MM.1S (cell line): ENCODE data around the gene SPPL3.
"Not testable (repeated sequence)": the region's sequence is repeated elsewhere in the genome, so short reads cannot be mapped to it uniquely, and the experiment has no call there.

Experiments used
- DNase-seq: peaks from one replicate; pipeline ENCODE4 v3.0.0-alpha.2; 2015
- H2AFZ ChIP-seq: fragments of 300-600 bp; sonication (generic); 2 replicates; pipeline ENCODE4 v1.6.0; 2016; ENCODE audit warnings: antibody characterized with exemption, low read length
- H3F3A ChIP-seq: fragments of 300-600 bp; sonication (generic); 2 replicates; pipeline ENCODE4 v1.6.1; 2016; ENCODE audit warnings: mild to moderate bottlenecking, antibody characterized with exemption, low read length, moderate library complexity, mixed read lengths; ENCODE audit not compliant: insufficient read depth
- H3K27ac ChIP-seq: fragments of 300-600 bp; sonication (generic); 2 replicates; pipeline ENCODE4 v1.5.1; 2016; ENCODE audit warnings: mild to moderate bottlenecking, low read length
- H3K27me3 ChIP-seq: fragments of 300-600 bp; sonication (generic); replicated peaks from 2 replicates; pipeline ENCODE4 v1.6.0; 2016; ENCODE audit warnings: low read length; ENCODE audit not compliant: insufficient read depth
- H3K36me3 ChIP-seq: fragments of 300-600 bp; sonication (generic); replicated peaks from 2 replicates; pipeline ENCODE4 v1.6.1; 2016; ENCODE audit warnings: mild to moderate bottlenecking, low read length, mixed read lengths; ENCODE audit not compliant: insufficient read depth
- H3K4me1 ChIP-seq: fragments of 300-600 bp; sonication (generic); 2 replicates; pipeline ENCODE4 v1.6.1; 2016; ENCODE audit warnings: low read length, mixed read lengths
- H3K4me2 ChIP-seq: fragments of 300-600 bp; sonication (generic); 2 replicates; pipeline ENCODE4 v1.6.0; 2016; ENCODE audit warnings: low read depth, low read length
- H3K4me3 ChIP-seq: fragments of 300-600 bp; sonication (generic); 2 replicates; pipeline ENCODE4 v1.5.1; 2016; ENCODE audit warnings: low read length, mixed read lengths
- H3K79me2 ChIP-seq: fragments of 300-600 bp; sonication (generic); 2 replicates; pipeline ENCODE4 v1.6.1; 2016; ENCODE audit warnings: mixed run types, low read length, mixed read lengths
- H3K9ac ChIP-seq: fragments of 300-600 bp; sonication (generic); 2 replicates; pipeline ENCODE4 v1.6.1; 2016; ENCODE audit warnings: low read length, mixed read lengths
- H3K9me2 ChIP-seq: fragments of 300-600 bp; sonication (generic); replicated peaks from 2 replicates; pipeline ENCODE4 v1.6.1; 2016; ENCODE audit warnings: mild to moderate bottlenecking, low read length, mixed read lengths; ENCODE audit not compliant: insufficient read depth
- H3K9me3 ChIP-seq: fragments of 300-600 bp; sonication (generic); replicated peaks from 2 replicates; pipeline ENCODE4 v1.6.1; 2016; ENCODE audit warnings: mild to moderate bottlenecking, low read length, mixed read lengths; ENCODE audit not compliant: insufficient read depth
- H4K20me1 ChIP-seq: fragments of 300-600 bp; sonication (generic); 2 replicates; pipeline ENCODE4 v1.6.1; 2016; ENCODE audit warnings: mild to moderate bottlenecking, low read length, moderate library complexity, mixed read lengths; ENCODE audit not compliant: insufficient read depth
- EZH2 ChIP-seq: fragments of 300-600 bp; sonication (generic); optimal IDR thresholded peaks from 2 replicates; pipeline ENCODE3; 2017; ENCODE audit warnings: low read depth, mild to moderate bottlenecking, antibody characterized with exemption, low read length, mixed read lengths
- EZH2phosphoT487 ChIP-seq: fragments of 300-600 bp; sonication (generic); IDR thresholded peaks from 2 replicates; pipeline ENCODE4 v1.6.1; 2018; ENCODE audit warnings: antibody characterized with exemption, low read length
- TF ChIP-seq, protein P1 (sequence below): fragments of 300-600 bp; sonication (generic); IDR thresholded peaks from 2 replicates; pipeline ENCODE4 v1.5.1; 2016; ENCODE audit warnings: antibody characterized with exemption, low read length, mixed read lengths

Gene SPPL3, protein sequence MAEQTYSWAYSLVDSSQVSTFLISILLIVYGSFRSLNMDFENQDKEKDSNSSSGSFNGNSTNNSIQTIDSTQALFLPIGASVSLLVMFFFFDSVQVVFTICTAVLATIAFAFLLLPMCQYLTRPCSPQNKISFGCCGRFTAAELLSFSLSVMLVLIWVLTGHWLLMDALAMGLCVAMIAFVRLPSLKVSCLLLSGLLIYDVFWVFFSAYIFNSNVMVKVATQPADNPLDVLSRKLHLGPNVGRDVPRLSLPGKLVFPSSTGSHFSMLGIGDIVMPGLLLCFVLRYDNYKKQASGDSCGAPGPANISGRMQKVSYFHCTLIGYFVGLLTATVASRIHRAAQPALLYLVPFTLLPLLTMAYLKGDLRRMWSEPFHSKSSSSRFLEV

DNA sequence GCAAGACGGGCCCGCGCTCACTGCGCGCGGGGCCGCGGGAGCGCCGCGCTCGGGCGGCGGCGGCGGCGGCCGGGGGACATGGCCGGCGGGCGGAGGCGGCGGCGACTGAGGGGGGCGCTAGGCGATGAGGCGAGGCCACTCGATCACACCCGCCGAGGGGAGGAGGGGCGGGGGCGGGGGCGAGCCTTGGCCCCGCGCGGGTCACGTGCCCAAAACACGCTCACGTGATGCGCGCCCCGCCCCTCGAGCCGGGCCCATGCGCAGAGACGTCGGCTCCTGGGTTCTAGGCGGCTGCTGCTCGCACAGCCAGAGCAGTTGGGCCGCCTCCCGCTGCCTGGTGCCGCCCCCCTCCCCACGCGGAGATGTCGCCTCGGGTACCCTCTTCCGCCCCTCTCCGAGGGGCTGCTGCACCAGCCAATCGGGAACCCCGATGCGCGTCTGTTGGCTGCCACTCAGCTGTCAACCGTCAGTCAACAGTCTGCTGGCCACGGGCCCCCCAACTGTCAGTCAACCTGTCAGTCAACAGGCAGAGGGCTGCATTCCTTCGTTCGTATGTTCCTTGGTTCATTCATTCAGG, at the start of gene SPPL3:
Gene SPPL3, minus strand, starts transcription at position 162 of the 577 bp plus-strand sequence. CDS start 491 bp downstream, outside the sequence.
- peak within 1 kb of the TSS; percentile 73 for H3K4me2 ChIP-seq
- H2AFZ ChIP-seq, result peak within 1 kb of the TSS; percentile 78
- no peaks in the 10 kb centered on the region for H3K27me3 ChIP-seq
- H3K36me3 ChIP-seq, result no peaks in the 10 kb centered on the region
- H3K9ac ChIP-seq, result peak within 1 kb of the TSS; percentile 62
- H3K27ac ChIP-seq, result no peak within 1 kb of the TSS; the same call in 1 of the 2 replicates
- H3K9me2 ChIP-seq, result no peaks in the 10 kb centered on the region
- peaks cover 43% of the 10 kb centered on the region for H3K79me2 ChIP-seq
- TF ChIP-seq EZH2, result no peak
- TF ChIP-seq, protein P1, sequence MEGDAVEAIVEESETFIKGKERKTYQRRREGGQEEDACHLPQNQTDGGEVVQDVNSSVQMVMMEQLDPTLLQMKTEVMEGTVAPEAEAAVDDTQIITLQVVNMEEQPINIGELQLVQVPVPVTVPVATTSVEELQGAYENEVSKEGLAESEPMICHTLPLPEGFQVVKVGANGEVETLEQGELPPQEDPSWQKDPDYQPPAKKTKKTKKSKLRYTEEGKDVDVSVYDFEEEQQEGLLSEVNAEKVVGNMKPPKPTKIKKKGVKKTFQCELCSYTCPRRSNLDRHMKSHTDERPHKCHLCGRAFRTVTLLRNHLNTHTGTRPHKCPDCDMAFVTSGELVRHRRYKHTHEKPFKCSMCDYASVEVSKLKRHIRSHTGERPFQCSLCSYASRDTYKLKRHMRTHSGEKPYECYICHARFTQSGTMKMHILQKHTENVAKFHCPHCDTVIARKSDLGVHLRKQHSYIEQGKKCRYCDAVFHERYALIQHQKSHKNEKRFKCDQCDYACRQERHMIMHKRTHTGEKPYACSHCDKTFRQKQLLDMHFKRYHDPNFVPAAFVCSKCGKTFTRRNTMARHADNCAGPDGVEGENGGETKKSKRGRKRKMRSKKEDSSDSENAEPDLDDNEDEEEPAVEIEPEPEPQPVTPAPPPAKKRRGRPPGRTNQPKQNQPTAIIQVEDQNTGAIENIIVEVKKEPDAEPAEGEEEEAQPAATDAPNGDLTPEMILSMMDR, result no peak
- TF ChIP-seq EZH2phosphoT487, result no peak
- DNase-seq, result peak; percentile 87
- no peaks in the 10 kb centered on the region for H3F3A ChIP-seq
- H3K4me3 ChIP-seq, result peak within 1 kb of the TSS; percentile 72
- H3K4me1 ChIP-seq, result 0 out of 2 replicates have a peak, but pooled peaks cover 6% of the 10 kb centered on the region
- H3K9me3 ChIP-seq, result no peaks in the 10 kb centered on the region
- no peaks in the 10 kb centered on the region for H4K20me1 ChIP-seq

DNA sequence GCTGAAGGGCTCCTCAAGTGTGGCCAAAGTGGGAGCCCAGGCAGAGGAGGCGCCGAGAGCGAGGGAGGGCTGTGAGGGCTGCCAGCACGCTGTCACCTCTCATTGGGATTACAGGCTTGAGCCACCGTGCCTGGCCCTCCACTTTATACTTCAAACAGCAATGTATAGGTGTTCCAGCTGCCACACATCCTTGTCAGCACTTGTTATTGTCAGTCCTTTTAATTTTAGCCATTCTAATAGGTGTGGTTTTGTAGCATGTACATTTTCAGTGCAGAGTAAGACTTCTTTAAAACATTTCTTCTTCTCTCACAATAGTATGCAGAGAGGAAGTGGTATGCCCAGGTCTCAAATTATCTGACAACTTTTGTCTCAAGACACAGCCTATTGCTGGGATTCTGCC, 46.6 kb upstream of the SPPL3 start:
- Histone ChIP-seq H3K9me3 (no peaks in the 10 kb centered on the region), H3K27me3 (no peaks in the 10 kb centered on the region), H3K9me2 (no peaks in the 10 kb centered on the region), H3F3A (no peaks in the 10 kb centered on the region), H4K20me1 (no peaks in the 10 kb centered on the region), H3K9ac (no peak overlapping the region), H3K36me3 (no peaks in the 10 kb centered on the region), H3K27ac (no peak overlapping the region), H3K4me2 (no peak overlapping the region), H2AFZ (no peak overlapping the region), H3K4me3 (no peak overlapping the region), H3K79me2 (no peaks in the 10 kb centered on the region), H3K4me1 (no peaks in the 10 kb centered on the region)
- TF ChIP-seq, protein P1, result no peak
- TF ChIP-seq EZH2 (no peak), EZH2phosphoT487 (no peak)
- no peak for DNase-seq

DNA sequence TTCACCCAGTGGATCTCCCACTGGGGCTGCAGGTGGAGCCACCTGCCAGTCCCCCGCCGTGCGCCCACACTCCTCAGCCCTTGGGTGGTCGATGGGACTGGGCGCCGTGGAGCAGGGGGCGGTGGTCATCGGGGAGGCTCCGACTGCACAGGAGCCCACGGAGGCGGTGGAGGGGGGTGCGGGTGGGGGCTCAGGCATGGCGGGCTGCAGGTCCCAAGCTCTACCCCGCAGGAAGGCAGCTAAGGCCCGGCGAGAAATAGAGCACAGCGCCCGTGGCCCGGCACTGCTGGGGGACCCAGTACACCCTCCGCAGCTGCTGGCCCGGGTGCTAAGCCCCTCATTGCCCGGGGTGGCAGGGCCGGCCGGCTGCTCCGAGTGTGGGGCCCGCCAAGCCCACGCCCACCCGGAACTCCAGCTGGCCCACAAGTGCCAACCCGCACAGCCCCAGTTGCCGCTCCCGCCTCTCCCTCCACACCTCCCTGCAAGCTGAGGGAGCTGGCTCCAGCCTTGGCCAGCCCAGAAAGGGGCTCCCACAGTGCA, 46.2 kb upstream of the SPPL3 start:
- H3K4me3 ChIP-seq, H3K27ac ChIP-seq, H4K20me1 ChIP-seq, H3K9me3 ChIP-seq, H3K4me1 ChIP-seq, H3F3A ChIP-seq, H3K36me3 ChIP-seq, H3K4me2 ChIP-seq, H3K9me2 ChIP-seq, DNase-seq, H2AFZ ChIP-seq, H3K9ac ChIP-seq, H3K27me3 ChIP-seq, H3K79me2 ChIP-seq: not testable (repeated sequence)

DNA sequence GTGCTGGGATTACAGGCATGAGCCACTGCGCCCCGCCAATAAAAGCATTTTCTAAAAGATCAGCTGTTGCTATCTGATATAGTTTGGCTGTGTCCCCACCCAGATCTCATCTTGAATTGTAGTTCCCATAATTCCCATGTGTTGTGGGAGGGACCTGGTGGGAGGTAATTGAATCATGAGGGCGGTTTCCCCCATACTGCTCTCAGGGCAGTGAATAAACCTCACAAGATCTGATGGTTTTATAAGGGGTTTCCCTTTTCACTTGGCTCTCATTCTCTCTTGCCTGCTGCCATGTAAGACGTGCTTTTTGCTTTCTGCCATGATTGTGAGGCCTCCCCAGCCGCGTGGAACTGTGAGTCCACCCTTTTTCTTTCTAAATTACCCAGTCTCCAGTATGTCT, 41.4 kb upstream of the SPPL3 start:
- not testable (repeated sequence) for H3K79me2 ChIP-seq, H3K9ac ChIP-seq, H3K4me2 ChIP-seq, H3K27ac ChIP-seq, H3K27me3 ChIP-seq, H3K4me1 ChIP-seq, H3K9me3 ChIP-seq, DNase-seq, H3K4me3 ChIP-seq, H3K36me3 ChIP-seq, H3K9me2 ChIP-seq, H3F3A ChIP-seq, H2AFZ ChIP-seq, H4K20me1 ChIP-seq
